Urinary bladder (tissue), 4 donors: ENCODE results near the gene ZNF837. TPM values are rescaled to one million over a fixed set of nuclear protein-coding genes. Genes with fewer than 3 reads are reported as not detected.
"Not testable (repeated sequence)": the region's sequence is repeated elsewhere in the genome, so short reads cannot be mapped to it uniquely, and the experiment has no call there.

Experiments used
- DNase-seq: peaks from one replicate; pipeline ENCODE4 v3.0.0-alpha.2; 2015; ENCODE audit errors: extremely low spot score
- H3K27ac ChIP-seq: one replicate; pipeline ENCODE4 v1.5.1; 2013; ENCODE audit warnings: low read depth, mild to moderate bottlenecking, moderate library complexity
- H3K36me3 ChIP-seq: one replicate; pipeline ENCODE4 v1.6.1; 2013; ENCODE audit warnings: mild to moderate bottlenecking, moderate library complexity; ENCODE audit not compliant: insufficient read depth
- H3K4me1 ChIP-seq: one replicate; pipeline ENCODE4 v1.6.1; 2013; ENCODE audit warnings: mild to moderate bottlenecking, moderate library complexity; ENCODE audit not compliant: insufficient read depth
- H3K4me3 ChIP-seq: one replicate; pipeline ENCODE4 v1.5.1; 2013; ENCODE audit warnings: low read depth, low read length
- whole genome bisulfite sequencing: extraction: QIAGEN DNeasy Blood & Tissue Kit; methylation state at CpG from one replicate; pipeline ENCODE4 v1.1.7; 2013; 5-methylcytosine and 5-hydroxymethylcytosine counted together
- polyA plus RNA-seq: library from polyadenylated mRNA; stranded (reverse); fragments of 200-250 nt; gene quantifications from one replicate; pipeline ENCODE4 v1.2.3, GENCODE V29; 2013
- total RNA-seq: library from RNA; depleted of rRNA; stranded (reverse); fragments of >200 nt; gene quantifications from one replicate; pipeline ENCODE4 v1.2.3, GENCODE V29; 2014
- donor health status: healthy with polysubstance abuse.
- donor health status: healthy.

The ZNF837 gene
- total RNA-seq (1.5 TPM), polyA plus RNA-seq (1.6 TPM)

GRCh38 chr19:58380662-58381459, at the start of gene ZNF837:
TSS of gene ZNF837 (minus strand) at chr19:58381030. CDS start at chr19:58369332, 11,698 bp downstream.
- no peaks in the 10 kb centered on the region for H3K4me1 ChIP-seq
- peak within 1 kb of the TSS; percentile 70 for H3K27ac ChIP-seq
- WGBS: under 1% methylated on average over 83 of the region's 83 CpGs
- peak within 1 kb of the TSS; percentile 67 for H3K4me3 ChIP-seq
- no peaks in the 10 kb centered on the region for H3K36me3 ChIP-seq
- DNase-seq: peak; percentile 100

- no peak for DNase-seq
- Histone ChIP-seq H3K27ac (no peak overlapping the region), H3K4me1 (no peaks in the 10 kb centered on the region), H3K36me3 (peaks cover 11% of the 10 kb centered on the region), H3K4me3 (no peak overlapping the region)
These were observed 48.9 kb upstream of the ZNF837 start for GRCh38 chr19:58429745-58430144.

- no peak overlapping the region for H3K27ac ChIP-seq
- H3K4me1 ChIP-seq: no peaks in the 10 kb centered on the region
- H3K36me3 ChIP-seq: peaks cover under 1% of the 10 kb centered on the region
- 54% methylated on average over 1 of the region's 1 CpG for WGBS
- H3K4me3 ChIP-seq: no peak overlapping the region
- DNase-seq: no peak
These were observed 47.8 kb upstream of the ZNF837 start for GRCh38 chr19:58428617-58429016.

GRCh38 chr19:58417071-58417470, 36.2 kb upstream of the ZNF837 start:
- 98% methylated on average over 7 of the region's 7 CpGs for WGBS
- no peak overlapping the region for H3K27ac ChIP-seq
- no peak for DNase-seq
- H3K36me3 ChIP-seq: peaks cover 8% of the 10 kb centered on the region
- no peak overlapping the region for H3K4me3 ChIP-seq
- no peaks in the 10 kb centered on the region for H3K4me1 ChIP-seq

GRCh38 chr19:58416604-58417003, 35.8 kb upstream of the ZNF837 start:
- WGBS: 99% methylated on average over 5 of the region's 5 CpGs
- Histone ChIP-seq H3K4me1 (no peaks in the 10 kb centered on the region), H3K27ac (no peak overlapping the region), H3K36me3 (peaks cover 8% of the 10 kb centered on the region), H3K4me3 (no peak overlapping the region)
- DNase-seq: no peak

GRCh38 chr19:58409010-58409790, 28.4 kb upstream of the ZNF837 start:
- no peak for DNase-seq
- H3K36me3 ChIP-seq: no peaks in the 10 kb centered on the region
- H3K4me3 ChIP-seq: peak overlapping the region; percentile 80
- no peak overlapping the region for H3K27ac ChIP-seq
- H3K4me1 ChIP-seq: no peaks in the 10 kb centered on the region
- WGBS: 3% methylated on average over 34 of the region's 34 CpGs

GRCh38 chr19:58408152-58409009, 27.6 kb upstream of the ZNF837 start, which contains the start of gene ZNF584:
TSS of gene ZNF584 (plus strand) at chr19:58408649. CDS start at chr19:58409148, 499 bp downstream.
- no peaks in the 10 kb centered on the region for H3K36me3 ChIP-seq
- DNase-seq: peak; percentile 96
- under 1% methylated on average over 100 of the region's 100 CpGs for WGBS
- H3K27ac ChIP-seq: peak within 1 kb of the TSS; percentile 76
- peak within 1 kb of the TSS; percentile 80 for H3K4me3 ChIP-seq
- no peaks in the 10 kb centered on the region for H3K4me1 ChIP-seq

GRCh38 chr19:58407658-58408151, 26.9 kb upstream of the ZNF837 start:
- Histone ChIP-seq H3K27ac (peak overlapping the region; percentile 76), H3K4me3 (peak overlapping the region; percentile 80), H3K36me3 (no peaks in the 10 kb centered on the region), H3K4me1 (no peaks in the 10 kb centered on the region)
- DNase-seq: no peak
- 10% methylated on average over 22 of the region's 22 CpGs for WGBS

GRCh38 chr19:58406818-58407657, 26.2 kb upstream of the ZNF837 start:
- Histone ChIP-seq H3K4me3 (no peak overlapping the region), H3K27ac (no peak overlapping the region), H3K4me1 (no peaks in the 10 kb centered on the region), H3K36me3 (no peaks in the 10 kb centered on the region)
- 61% methylated on average over 10 of the region's 10 CpGs for WGBS
- DNase-seq: no peak

- WGBS: 79% methylated on average over 5 of the region's 5 CpGs
- DNase-seq: not testable (repeated sequence)
These were observed 23.2 kb upstream of the ZNF837 start for GRCh38 chr19:58403920-58404478.

GRCh38 chr19:58401840-58402421, 21.1 kb upstream of the ZNF837 start:
- no peak for DNase-seq
- WGBS: 30% methylated on average over 23 of the region's 23 CpGs
- no peak overlapping the region for H3K27ac ChIP-seq
- no peaks in the 10 kb centered on the region for H3K4me1 ChIP-seq
- H3K4me3 ChIP-seq: no peak overlapping the region
- no peaks in the 10 kb centered on the region for H3K36me3 ChIP-seq

More at GRCh38 chr19:58403920-58404478, 23.2 kb upstream of the ZNF837 start:
- not testable (repeated sequence) for H3K27ac ChIP-seq, H3K36me3 ChIP-seq, H3K4me1 ChIP-seq, H3K4me3 ChIP-seq
